ENCODE data around the gene VPS54. TPM values are rescaled to one million over a fixed set of nuclear protein-coding genes. Genes with fewer than 3 reads are reported as not detected.

VPS54 gene
- total RNA-seq, 1 donor from 2014 or later, result 17.2 TPM

- H3K9me3 Mint-ChIP-seq (ENCODE audit: unreplicated experiment), result no peaks in the 10 kb centered on the region
- no peak for DNase-seq (ENCODE audit: extremely low spot score, unreplicated experiment)
- TF ChIP-seq, protein P1, sequence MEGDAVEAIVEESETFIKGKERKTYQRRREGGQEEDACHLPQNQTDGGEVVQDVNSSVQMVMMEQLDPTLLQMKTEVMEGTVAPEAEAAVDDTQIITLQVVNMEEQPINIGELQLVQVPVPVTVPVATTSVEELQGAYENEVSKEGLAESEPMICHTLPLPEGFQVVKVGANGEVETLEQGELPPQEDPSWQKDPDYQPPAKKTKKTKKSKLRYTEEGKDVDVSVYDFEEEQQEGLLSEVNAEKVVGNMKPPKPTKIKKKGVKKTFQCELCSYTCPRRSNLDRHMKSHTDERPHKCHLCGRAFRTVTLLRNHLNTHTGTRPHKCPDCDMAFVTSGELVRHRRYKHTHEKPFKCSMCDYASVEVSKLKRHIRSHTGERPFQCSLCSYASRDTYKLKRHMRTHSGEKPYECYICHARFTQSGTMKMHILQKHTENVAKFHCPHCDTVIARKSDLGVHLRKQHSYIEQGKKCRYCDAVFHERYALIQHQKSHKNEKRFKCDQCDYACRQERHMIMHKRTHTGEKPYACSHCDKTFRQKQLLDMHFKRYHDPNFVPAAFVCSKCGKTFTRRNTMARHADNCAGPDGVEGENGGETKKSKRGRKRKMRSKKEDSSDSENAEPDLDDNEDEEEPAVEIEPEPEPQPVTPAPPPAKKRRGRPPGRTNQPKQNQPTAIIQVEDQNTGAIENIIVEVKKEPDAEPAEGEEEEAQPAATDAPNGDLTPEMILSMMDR (IDR thresholded peaks at IDR 0.05), result no peak
- H3K4me1 Mint-ChIP-seq (ENCODE audit: unreplicated experiment), result no peaks in the 10 kb centered on the region
- no peaks in the 10 kb centered on the region for H3K27me3 Mint-ChIP-seq (ENCODE audit: unreplicated experiment)
- H3K27ac Mint-ChIP-seq (ENCODE audit: unreplicated experiment), result no peak overlapping the region
- no peaks in the 10 kb centered on the region for H3K36me3 Mint-ChIP-seq (ENCODE audit: unreplicated experiment)
- H3K4me3 Mint-ChIP-seq (ENCODE audit: unreplicated experiment), result no peak overlapping the region
Measured at GRCh38 chr2:64029116-64029665, 10.0 kb upstream of the VPS54 start.

GRCh38 chr2:64025741-64026140, 6.5 kb upstream of the VPS54 start:
- H3K27me3 Mint-ChIP-seq (ENCODE audit: unreplicated experiment), result no peaks in the 10 kb centered on the region
- no peaks in the 10 kb centered on the region for H3K9me3 Mint-ChIP-seq (ENCODE audit: unreplicated experiment)
- no peak for DNase-seq (ENCODE audit: extremely low spot score, unreplicated experiment)

GRCh38 chr2:64024259-64024949, 5.2 kb upstream of the VPS54 start:
- Mint-ChIP-seq H3K27me3 (ENCODE audit: unreplicated experiment) (no peaks in the 10 kb centered on the region), H3K36me3 (ENCODE audit: unreplicated experiment) (no peaks in the 10 kb centered on the region), H3K4me3 (ENCODE audit: unreplicated experiment) (no peak overlapping the region), H3K9me3 (ENCODE audit: unreplicated experiment) (no peaks in the 10 kb centered on the region), H3K4me1 (ENCODE audit: unreplicated experiment) (peaks cover 21% of the 10 kb centered on the region), H3K27ac (ENCODE audit: unreplicated experiment) (no peak overlapping the region)
- no peak for DNase-seq (ENCODE audit: extremely low spot score, unreplicated experiment)
- TF ChIP-seq, protein P1 (IDR thresholded peaks at IDR 0.05), result no peak

More at GRCh38 chr2:64025741-64026140, 6.5 kb upstream of the VPS54 start:
- H3K4me1 Mint-ChIP-seq (ENCODE audit: unreplicated experiment), result peaks cover 8% of the 10 kb centered on the region
- TF ChIP-seq, protein P1 (IDR thresholded peaks at IDR 0.05), result no peak
- no peak overlapping the region for H3K4me3 Mint-ChIP-seq (ENCODE audit: unreplicated experiment)
- H3K27ac Mint-ChIP-seq (ENCODE audit: unreplicated experiment), result no peak overlapping the region
- no peaks in the 10 kb centered on the region for H3K36me3 Mint-ChIP-seq (ENCODE audit: unreplicated experiment)

DNA sequence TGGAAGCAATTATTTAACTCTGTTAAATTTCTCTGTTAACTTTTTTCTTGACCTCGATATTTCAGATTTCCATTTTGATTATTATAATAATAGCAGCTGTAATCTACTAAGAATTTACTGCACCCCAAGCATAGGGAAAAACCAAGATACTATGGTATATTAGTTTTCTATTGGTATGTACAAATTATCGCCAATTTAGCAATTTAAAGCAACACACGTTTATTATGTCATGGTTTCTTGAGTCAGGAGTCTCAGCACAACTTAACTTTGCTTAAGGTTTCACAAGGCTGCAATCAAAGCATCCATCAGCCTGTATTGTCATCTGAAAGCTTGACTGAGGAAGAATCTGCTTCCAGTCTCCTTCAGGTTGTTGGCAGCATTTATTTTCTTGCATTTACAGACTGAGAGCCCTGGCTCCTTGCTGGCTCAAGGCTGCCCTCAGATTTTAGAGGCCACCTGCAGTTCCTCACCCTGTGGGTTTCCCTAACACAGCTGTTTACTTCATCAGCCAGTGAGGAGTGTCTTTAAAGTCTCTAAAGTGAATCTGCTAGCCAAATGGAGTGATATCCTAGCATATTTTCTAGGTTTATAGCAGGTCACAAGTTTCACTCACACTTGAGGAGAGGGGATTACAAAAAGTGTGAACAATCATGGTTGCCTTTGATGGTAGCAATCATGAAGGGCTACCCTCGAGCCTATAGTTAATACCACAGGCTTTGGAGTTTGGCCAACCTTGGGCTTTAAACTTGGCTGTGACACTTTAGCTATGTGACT, 4.4 kb upstream of the VPS54 start:
- H3K36me3 Mint-ChIP-seq (ENCODE audit: unreplicated experiment), result no peaks in the 10 kb centered on the region
- TF ChIP-seq, protein P1 (IDR thresholded peaks at IDR 0.05), result no peak
- no peaks in the 10 kb centered on the region for H3K9me3 Mint-ChIP-seq (ENCODE audit: unreplicated experiment)
- H3K27me3 Mint-ChIP-seq (ENCODE audit: unreplicated experiment), result no peaks in the 10 kb centered on the region
- H3K4me3 Mint-ChIP-seq (ENCODE audit: unreplicated experiment), result no peak overlapping the region
- H3K27ac Mint-ChIP-seq (ENCODE audit: unreplicated experiment), result no peak overlapping the region
- peaks cover 22% of the 10 kb centered on the region for H3K4me1 Mint-ChIP-seq (ENCODE audit: unreplicated experiment)
- DNase-seq (ENCODE audit: extremely low spot score, unreplicated experiment), result no peak

GRCh38 chr2:64021578-64021977, 2.4 kb upstream of the VPS54 start:
- no peaks in the 10 kb centered on the region for H3K27me3 Mint-ChIP-seq (ENCODE audit: unreplicated experiment)
- H3K9me3 Mint-ChIP-seq (ENCODE audit: unreplicated experiment), result no peaks in the 10 kb centered on the region
- peaks cover 33% of the 10 kb centered on the region for H3K4me1 Mint-ChIP-seq (ENCODE audit: unreplicated experiment)
- no peak overlapping the region for H3K4me3 Mint-ChIP-seq (ENCODE audit: unreplicated experiment)
- H3K36me3 Mint-ChIP-seq (ENCODE audit: unreplicated experiment), result no peaks in the 10 kb centered on the region
- peak overlapping the region; percentile 69 for H3K27ac Mint-ChIP-seq (ENCODE audit: unreplicated experiment)
- TF ChIP-seq, protein P1 (IDR thresholded peaks at IDR 0.05), result no peak
- DNase-seq (ENCODE audit: extremely low spot score, unreplicated experiment), result no peak

Data from osteocyte (in vitro differentiated cells).